HCT116 (cell line): ENCODE results near the gene MED16. TPM values are rescaled to one million over a fixed set of nuclear protein-coding genes. Genes with fewer than 3 reads are reported as not detected.
"Not testable (repeated sequence)": the region's sequence is repeated elsewhere in the genome, so short reads cannot be mapped to it uniquely, and the experiment has no call there.

ENCODE experiments used
- ATAC-seq: fragments of 200-7000 bp; cut with Tn5 transposase; 2 replicates; pipeline ENCODE4 v1.9.1; 2020; ENCODE audit warnings: mild to moderate bottlenecking, moderate library complexity
- BruUV-seq: library from RNA; stranded (reverse); fragments of 400-500 nt; replicated peaks from 2 replicates; lab custom pipeline; 2021; lab: Mats Ljungman, UMichigan
- CTCF ChIA-PET: fragments of 300-600 bp; sonication (Branson Sonifier 250); formaldehyde crosslinking; loops from one replicate; lab custom pipeline; 2021; ENCODE audit warnings: antibody characterized with exemption; lab: Charles Lee
- POLR2A ChIA-PET: fragments of 300-600, 350-600 bp; sonication (Branson Sonifier 250); formaldehyde crosslinking; loops from one replicate; lab custom pipeline; 2021; ENCODE audit warnings: antibody characterized with exemption; lab: Charles Lee
- RAD21 ChIA-PET, 2 experiments: fragments of 300-600 bp; sonication (Branson Sonifier 250); formaldehyde crosslinking; loops; one replicate each; lab custom pipeline; 2023; ENCODE audit warnings: low total read pairs in 2 of 2; ENCODE audit not compliant: uncharacterized antibody in 2 of 2, unreplicated experiment in 2 of 2, low non-redundant PET in 1 of 2; lab: Charles Lee
- DNase-seq: peaks from one replicate; pipeline ENCODE4 v3.0.0-alpha.2; 2010; ENCODE audit warnings: low read depth, low spot score
- H2AFZ ChIP-seq: fragments of 200-600 bp; shearing (Covaris generic), sonication (generic); 2 replicates; pipeline ENCODE4 v1.6.1; 2017; ENCODE audit warnings: low read depth, mixed run types, mixed read lengths, antibody characterized with exemption, low read length; ENCODE audit not compliant: poor library complexity, severe bottlenecking
- H3K27ac ChIP-seq: 2 replicates; pipeline ENCODE4 v1.5.1; 2012; ENCODE audit warnings: low read depth, low read length
- H3K27me3 ChIP-seq: fragments of 200-600 bp; sonication (generic); 2 replicates; pipeline ENCODE4 v1.6.1; 2016; ENCODE audit warnings: mixed run types, low read length, mixed read lengths; ENCODE audit not compliant: insufficient read depth
- H3K36me3 ChIP-seq, 2 experiments: fragments of 200-500 bp in 1 of 2; fragments of 200-600 bp in 1 of 2; sonication (Bioruptor generic) in 1 of 2; sonication (generic) in 1 of 2; 2 replicates each; pipeline versions ENCODE4 v1.5.1 to v1.6.1; 2014 to 2016; ENCODE audit warnings: low read length in 2 of 2, inconsistent platforms in 1 of 2, mixed read lengths in 1 of 2, mixed run types in 1 of 2; ENCODE audit not compliant: insufficient read depth in 2 of 2, control insufficient read depth in 1 of 2
- H3K4me1 ChIP-seq, 2 experiments: fragments of 200-600 bp in 1 of 2; sonication (generic) in 1 of 2; 2 replicates each; pipeline versions ENCODE4 v1.5.1 to v1.6.1; 2012 to 2017; ENCODE audit warnings: low read length in 2 of 2, inconsistent platforms in 1 of 2, mild to moderate bottlenecking in 1 of 2, mixed read lengths in 1 of 2, mixed run types in 1 of 2, moderate library complexity in 1 of 2; ENCODE audit not compliant: insufficient read depth in 2 of 2, control insufficient read depth in 1 of 2
- H3K4me2 ChIP-seq: fragments of 200-600 bp; sonication (generic); 2 replicates; pipeline ENCODE4 v1.6.1; 2017; ENCODE audit warnings: mixed run types, low read length, mixed read lengths
- H3K4me3 ChIP-seq, 2 experiments: fragments of 200-600 bp in 1 of 2; sonication (generic) in 1 of 2; replicated peaks in 1 of 2; 2 replicates each; pipeline ENCODE4 v1.5.1; 2011 to 2016; ENCODE audit warnings: low read length in 2 of 2, control low read depth in 1 of 2, low read depth in 1 of 2, mild to moderate bottlenecking in 1 of 2, mixed read lengths in 1 of 2, mixed run types in 1 of 2
- H3K79me2 ChIP-seq: fragments of 200-600 bp; sonication (generic); 2 replicates; pipeline ENCODE4 v1.6.1; 2017; ENCODE audit warnings: mild to moderate bottlenecking, mixed run types, low read length, moderate library complexity, mixed read lengths; ENCODE audit not compliant: insufficient read depth
- H3K9ac ChIP-seq: fragments of 200-600 bp; sonication (generic); 2 replicates; pipeline ENCODE4 v1.6.1; 2016; ENCODE audit warnings: low read length, mixed read lengths
- H3K9me2 ChIP-seq: fragments of 200-600 bp; sonication (generic), shearing (Covaris generic); 2 replicates; pipeline ENCODE4 v1.6.1; 2017; ENCODE audit warnings: mixed run types, mild to moderate bottlenecking, moderate library complexity; ENCODE audit not compliant: insufficient read depth
- H3K9me3 ChIP-seq, 2 experiments: fragments of 200-500 bp in 1 of 2; fragments of 200-600 bp in 1 of 2; sonication (Bioruptor generic) in 1 of 2; sonication (generic) in 1 of 2; 2 replicates each; pipeline ENCODE4 v1.6.1; 2014 to 2017; ENCODE audit warnings: low read length in 2 of 2, mixed read lengths in 2 of 2, inconsistent platforms in 1 of 2, low read depth in 1 of 2, mild to moderate bottlenecking in 1 of 2, mixed run types in 1 of 2, moderate library complexity in 1 of 2; ENCODE audit not compliant: control insufficient read depth in 1 of 2, insufficient read depth in 1 of 2
- H4K20me1 ChIP-seq: fragments of 200-600 bp; sonication (generic), shearing (Covaris generic); 2 replicates; pipeline ENCODE4 v1.6.1; 2017; ENCODE audit warnings: mixed run types, mild to moderate bottlenecking, moderate library complexity; ENCODE audit not compliant: insufficient read depth
- CBX3 ChIP-seq: IDR thresholded peaks from 2 replicates; pipeline ENCODE4 v1.6.1; 2012; ENCODE audit warnings: low read depth
- SRF ChIP-seq: IDR thresholded peaks from 2 replicates; pipeline ENCODE4 v1.6.1; 2012; ENCODE audit warnings: low read depth
- intact Hi-C: fragments of 100-400 bp; cut with micrococcal nuclease; formaldehyde crosslinking; loops from 2 replicates; pipeline ENCODE4 v1.10.0; 2022
- total RNA-seq: library from RNA; stranded (reverse); gene quantifications from one replicate; pipeline ENCODE4 v1.2.1, GENCODE V29; 2021; ENCODE audit not compliant: unreplicated experiment

The MED16 gene
- total RNA-seq, 1 experiment from 2014 or later = 73.6 TPM

DNA sequence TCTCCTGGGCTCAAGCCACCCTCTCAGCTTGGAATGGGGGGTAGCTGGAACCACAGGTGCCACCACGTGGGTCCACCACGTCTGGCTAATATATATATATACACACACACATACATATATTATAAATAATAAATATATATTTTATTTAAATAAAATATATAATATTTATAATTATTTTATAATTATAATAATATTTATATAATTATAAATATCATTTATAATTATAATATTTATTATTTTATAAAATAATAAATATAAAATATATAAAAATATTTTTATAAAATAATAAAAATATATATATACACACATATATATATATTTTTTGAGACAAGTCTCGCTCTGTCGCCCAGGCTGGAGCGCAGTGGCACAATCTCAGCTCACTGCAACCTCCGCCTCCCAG, 38.4 kb downstream of the MED16 start:
- TF ChIP-seq CBX3 = no peak
- TF ChIP-seq SRF = no peak
- TF ChIP-seq, all 23 proteins: peak for 0
- H3K27ac ChIP-seq = no peak overlapping the region
- no peak overlapping the region for H2AFZ ChIP-seq
- no peak for DNase-seq
- H3K4me1 ChIP-seq = peaks cover 12 to 21% of the 10 kb centered on the region in 2 experiments
- no TSS peak for BruUV-seq
- no peaks in the 10 kb centered on the region for H4K20me1 ChIP-seq
- intact Hi-C loops = no loop called here
- POLR2A ChIA-PET = interaction anchor here (0.6 kb wide), 1 partner anchor 88 kb away, joined by 3 read pairs; no protein-coding TSS in a partner anchor
- no peak overlapping the region for H3K9ac ChIP-seq
- no peak overlapping the region for H3K4me3 ChIP-seq
- no peaks in the 10 kb centered on the region for H3K9me3 ChIP-seq
- H3K4me2 ChIP-seq = no peak overlapping the region
- H3K27me3 ChIP-seq = no peaks in the 10 kb centered on the region
- no peaks in the 10 kb centered on the region for H3K36me3 ChIP-seq
- CTCF ChIA-PET = no interaction called here
- no peak for ATAC-seq
- H3K9me2 ChIP-seq = no peaks in the 10 kb centered on the region
- RAD21 ChIA-PET = no interaction called here
- H3K79me2 ChIP-seq = no peaks in the 10 kb centered on the region

DNA sequence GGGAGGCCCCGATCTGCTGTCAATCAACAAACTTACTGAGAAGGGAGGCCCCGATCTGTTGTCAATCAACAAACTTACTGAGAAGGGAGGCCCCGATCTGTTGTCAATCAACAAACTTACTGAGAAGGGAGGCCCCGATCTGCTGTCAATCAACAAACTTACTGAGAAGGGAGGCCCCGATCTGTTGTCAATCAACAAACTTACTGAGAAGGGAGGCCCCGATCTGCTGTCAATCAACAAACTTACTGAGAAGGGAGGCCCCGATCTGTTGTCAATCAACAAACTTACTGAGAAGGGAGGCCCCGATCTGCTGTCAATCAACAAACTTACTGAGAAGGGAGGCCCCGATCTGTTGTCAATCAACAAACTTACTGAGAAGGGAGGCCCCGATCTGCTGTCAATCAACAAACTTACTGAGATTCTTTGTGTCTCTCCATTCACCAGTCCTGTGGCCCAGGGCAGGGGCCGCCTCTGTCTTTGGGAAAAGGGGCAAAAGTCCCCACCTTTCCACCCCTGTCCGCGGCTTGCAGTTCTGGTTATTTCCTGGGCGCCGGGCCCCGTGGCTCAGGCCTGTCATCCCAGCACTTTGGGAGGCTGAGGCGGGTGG, 39.3 kb downstream of the MED16 start:
- DNase-seq, CTCF ChIA-PET, H3K36me3 ChIP-seq, H3K4me3 ChIP-seq, H3K27me3 ChIP-seq, H4K20me1 ChIP-seq, H3K79me2 ChIP-seq, H3K27ac ChIP-seq, BruUV-seq, intact Hi-C loops, H3K9me3 ChIP-seq, H3K9ac ChIP-seq, H2AFZ ChIP-seq, ATAC-seq, H3K9me2 ChIP-seq, H3K4me2 ChIP-seq, RAD21 ChIA-PET: not testable (repeated sequence)
- POLR2A ChIA-PET = interaction anchor here (0.6 kb wide), 1 partner anchor 87 kb away, joined by 3 read pairs; no protein-coding TSS in a partner anchor
- H3K4me1 ChIP-seq = peaks cover 6 to 13% of the 10 kb centered on the region in 2 experiments; a peak in 3 of 4 replicates
